Measurements from ENCODE around the gene SLC39A11.

GRCh38 chr17:72761431-72761830 is 331.1 kb downstream of the SLC39A11 start:
- TF ChIP-seq POLR2A (IDR thresholded peaks at IDR 0.05): no peak
- no peak for TF ChIP-seq CTCF (IDR thresholded peaks at IDR 0.05)

All from upper lobe of left lung (tissue), 4 donors.